ENCODE results near the gene ROR1.
A peak's percentile ranks its signal among the peaks of the same experiment; 100 is the strongest.

Gene ROR1

DNA sequence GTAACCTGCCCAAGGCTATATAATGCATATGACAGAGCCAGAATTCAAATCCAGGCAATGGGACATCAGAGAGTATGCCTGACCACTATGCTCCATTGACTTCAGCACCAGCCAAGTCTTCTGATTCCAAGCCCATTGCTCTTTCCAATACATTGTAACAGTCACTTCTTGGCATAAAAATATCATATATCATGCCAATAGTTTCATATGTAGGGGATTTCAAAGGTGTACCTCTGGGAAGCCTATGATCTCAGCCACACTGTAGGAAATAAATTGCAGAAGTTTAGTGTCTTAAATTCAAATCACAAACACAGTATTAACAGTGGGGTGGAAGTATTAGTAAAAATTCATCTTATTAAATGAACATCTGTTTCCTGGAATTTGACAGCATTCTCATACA is 30.0 kb upstream of the ROR1 start:
- Histone ChIP-seq H3K4me1 (ENCODE audit: control insufficient read depth, low read depth, low read length) (peaks cover 16% of the 10 kb centered on the region), H3K9me3 (ENCODE audit: control insufficient read depth, low read depth, low read length) (no peaks in the 10 kb centered on the region), H3K27ac (ENCODE audit: low read length) (no peak overlapping the region), H3K9ac (ENCODE audit: low read length) (no peak overlapping the region), H3K27me3 (ENCODE audit: control insufficient read depth, insufficient read depth, low read length) (no peaks in the 10 kb centered on the region), H3K4me3 (ENCODE audit: low read length) (no peak overlapping the region), H3K36me3 (ENCODE audit: control insufficient read depth, low read depth, low read length) (no peaks in the 10 kb centered on the region)

DNA sequence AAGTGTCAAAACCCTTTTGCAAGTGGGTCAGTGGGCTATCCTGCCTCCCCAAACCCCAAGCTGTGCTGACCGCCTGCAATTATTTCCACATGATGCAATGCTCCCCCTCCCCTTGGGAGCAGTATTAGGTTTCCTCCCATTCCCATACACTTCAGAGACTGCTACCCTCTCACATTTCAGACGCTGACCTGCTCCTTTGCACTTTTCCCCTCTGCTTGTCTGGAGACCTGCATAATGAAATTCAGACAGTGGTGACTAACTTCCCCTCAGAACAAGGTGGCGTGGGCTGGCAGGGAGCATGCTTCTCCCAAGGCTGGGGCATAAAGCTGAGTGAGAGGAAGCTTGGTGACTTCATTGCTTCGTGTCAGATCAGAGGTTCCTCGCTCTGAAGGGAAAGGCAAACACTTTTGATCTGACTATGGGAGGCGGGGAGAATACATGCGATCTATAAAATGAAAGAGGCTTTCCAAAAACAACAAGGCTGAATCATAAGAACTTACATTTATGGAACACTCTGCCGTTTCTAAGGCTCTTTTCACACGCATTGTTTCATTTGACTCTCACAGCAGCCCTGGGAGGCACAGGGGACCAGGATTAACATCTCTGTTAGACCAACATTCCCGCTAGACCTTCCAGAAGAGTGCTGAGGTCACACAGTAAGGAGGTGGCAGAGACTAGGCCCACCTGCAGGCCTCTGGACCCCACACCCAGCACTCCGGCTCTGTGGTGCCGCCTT is 27.5 kb upstream of the ROR1 start:
- Histone ChIP-seq H3K9ac (ENCODE audit: low read length) (no peak overlapping the region), H3K27ac (ENCODE audit: low read length) (peak overlapping the region; percentile 16), H3K4me3 (ENCODE audit: low read length) (no peak overlapping the region)

GRCh38 chr1:63747445-63747844 is 26.4 kb upstream of the ROR1 start:
- no peak overlapping the region for H3K9ac ChIP-seq (ENCODE audit: low read length)
- H3K27me3 ChIP-seq (ENCODE audit: control insufficient read depth, insufficient read depth, low read length), result no peaks in the 10 kb centered on the region
- no peak overlapping the region for H3K4me3 ChIP-seq (ENCODE audit: low read length)
- H3K36me3 ChIP-seq (ENCODE audit: control insufficient read depth, low read depth, low read length), result no peaks in the 10 kb centered on the region
- peaks cover 16% of the 10 kb centered on the region for H3K4me1 ChIP-seq (ENCODE audit: control insufficient read depth, low read depth, low read length)
- no peak overlapping the region for H3K27ac ChIP-seq (ENCODE audit: low read length)
- H3K9me3 ChIP-seq (ENCODE audit: control insufficient read depth, low read depth, low read length), result no peaks in the 10 kb centered on the region

More for the DNA sequence above, 27.5 kb upstream of the ROR1 start:
- Histone ChIP-seq H3K27me3 (ENCODE audit: control insufficient read depth, insufficient read depth, low read length) (no peaks in the 10 kb centered on the region), H3K36me3 (ENCODE audit: control insufficient read depth, low read depth, low read length) (no peaks in the 10 kb centered on the region), H3K9me3 (ENCODE audit: control insufficient read depth, low read depth, low read length) (no peaks in the 10 kb centered on the region), H3K4me1 (ENCODE audit: control insufficient read depth, low read depth, low read length) (peaks cover 16% of the 10 kb centered on the region)

DNA sequence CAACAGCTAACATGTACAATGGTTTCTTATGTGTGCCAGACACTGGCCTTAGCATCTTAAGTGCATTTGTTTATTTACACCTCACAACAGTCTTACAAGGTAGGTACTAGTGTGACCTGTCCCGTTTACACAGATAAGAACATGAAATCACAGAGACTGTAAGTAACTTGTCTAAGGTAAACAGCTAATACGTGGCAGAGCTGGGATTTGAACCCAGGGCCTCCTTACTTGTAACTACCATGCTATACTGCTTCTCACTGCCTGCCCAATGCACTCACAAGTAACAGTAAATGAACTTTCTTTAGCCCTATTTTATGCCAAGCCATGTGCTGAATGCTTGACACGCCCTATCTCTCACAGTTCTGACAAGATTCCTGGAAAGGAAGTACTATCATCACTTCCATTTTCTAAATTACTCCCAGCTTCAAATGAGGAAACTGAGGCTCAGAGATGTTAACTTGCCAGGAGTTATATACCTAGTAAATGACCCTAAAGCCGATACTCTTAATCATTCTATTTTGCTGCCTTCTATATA is 25.7 kb upstream of the ROR1 start:
- H3K27me3 ChIP-seq (ENCODE audit: control insufficient read depth, insufficient read depth, low read length), result no peaks in the 10 kb centered on the region
- no peak overlapping the region for H3K9ac ChIP-seq (ENCODE audit: low read length)
- H3K4me3 ChIP-seq (ENCODE audit: low read length), result no peak overlapping the region
- H3K4me1 ChIP-seq (ENCODE audit: control insufficient read depth, low read depth, low read length), result peaks cover 16% of the 10 kb centered on the region
- H3K36me3 ChIP-seq (ENCODE audit: control insufficient read depth, low read depth, low read length), result no peaks in the 10 kb centered on the region
- no peaks in the 10 kb centered on the region for H3K9me3 ChIP-seq (ENCODE audit: control insufficient read depth, low read depth, low read length)
- no peak overlapping the region for H3K27ac ChIP-seq (ENCODE audit: low read length)

DNA sequence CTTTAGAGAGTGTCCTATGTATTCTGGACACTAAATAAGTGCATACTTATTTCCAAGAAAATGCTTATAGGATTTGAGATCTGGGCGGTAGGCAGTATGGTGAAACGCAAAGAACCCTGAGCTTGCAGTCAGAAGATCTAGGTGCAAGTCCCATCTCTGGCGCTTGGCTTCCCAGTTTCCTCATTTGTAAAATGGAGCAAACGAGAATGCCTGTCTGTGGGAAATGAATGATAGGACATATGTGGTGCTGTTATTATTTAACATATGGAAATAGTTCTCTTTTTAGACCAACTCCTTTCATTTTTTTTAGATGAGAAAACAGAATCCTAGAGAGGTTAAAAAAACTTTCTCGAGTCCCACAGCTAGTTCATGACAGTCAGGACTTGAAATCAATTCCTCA is 25.2 kb upstream of the ROR1 start:
- H3K9ac ChIP-seq (ENCODE audit: low read length), result no peak overlapping the region
- H3K4me1 ChIP-seq (ENCODE audit: control insufficient read depth, low read depth, low read length), result peaks cover 16% of the 10 kb centered on the region
- no peak overlapping the region for H3K27ac ChIP-seq (ENCODE audit: low read length)
- H3K9me3 ChIP-seq (ENCODE audit: control insufficient read depth, low read depth, low read length), result no peaks in the 10 kb centered on the region
- no peak overlapping the region for H3K4me3 ChIP-seq (ENCODE audit: low read length)
- H3K27me3 ChIP-seq (ENCODE audit: control insufficient read depth, insufficient read depth, low read length), result no peaks in the 10 kb centered on the region
- H3K36me3 ChIP-seq (ENCODE audit: control insufficient read depth, low read depth, low read length), result no peaks in the 10 kb centered on the region

DNA sequence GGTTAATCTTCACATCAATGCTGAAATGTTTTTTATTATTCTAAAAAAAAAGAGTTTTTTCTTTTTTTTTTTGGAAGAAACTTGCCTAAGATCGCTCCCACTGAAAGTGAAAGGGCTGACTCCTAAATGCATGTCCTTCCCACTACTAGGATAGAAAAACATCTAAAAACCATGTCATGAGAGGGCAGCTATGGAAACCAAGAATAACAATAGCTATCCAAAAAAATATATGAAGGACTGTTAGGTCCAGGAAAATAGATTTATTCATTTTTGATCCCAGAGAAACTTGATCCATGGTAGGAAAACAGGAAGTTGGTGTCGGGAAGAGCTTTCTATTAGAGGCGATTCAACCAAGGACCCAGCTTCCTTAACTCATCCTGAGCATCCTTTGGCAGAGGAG is 23.1 kb upstream of the ROR1 start:
- H3K4me1 ChIP-seq (ENCODE audit: control insufficient read depth, low read depth, low read length), result peaks cover 13% of the 10 kb centered on the region
- no peak overlapping the region for H3K4me3 ChIP-seq (ENCODE audit: low read length)
- no peak overlapping the region for H3K27ac ChIP-seq (ENCODE audit: low read length)

DNA sequence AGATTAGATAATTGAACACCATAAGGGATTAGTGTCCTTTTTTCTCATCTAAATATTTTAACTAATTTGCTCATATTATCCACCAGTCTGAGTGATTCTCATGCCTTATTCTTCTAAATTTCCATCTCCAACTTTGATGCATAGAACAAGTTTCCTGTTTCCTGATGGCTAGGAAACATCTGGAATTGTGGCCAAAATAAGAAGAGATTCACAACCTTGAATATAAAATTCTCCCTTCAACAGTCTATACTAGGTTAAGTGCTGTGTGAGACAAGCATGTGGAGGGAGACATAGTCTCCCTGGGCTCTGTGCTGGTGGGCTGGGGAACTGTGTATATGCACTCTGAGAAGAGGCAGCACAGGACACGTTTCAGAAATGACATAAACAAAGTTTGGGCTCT is 21.6 kb upstream of the ROR1 start:
- Histone ChIP-seq H3K4me3 (ENCODE audit: low read length) (no peak overlapping the region), H3K4me1 (ENCODE audit: control insufficient read depth, low read depth, low read length) (peaks cover 3% of the 10 kb centered on the region), H3K27me3 (ENCODE audit: control insufficient read depth, insufficient read depth, low read length) (no peaks in the 10 kb centered on the region), H3K9me3 (ENCODE audit: control insufficient read depth, low read depth, low read length) (no peaks in the 10 kb centered on the region), H3K27ac (ENCODE audit: low read length) (no peak overlapping the region), H3K36me3 (ENCODE audit: control insufficient read depth, low read depth, low read length) (no peaks in the 10 kb centered on the region), H3K9ac (ENCODE audit: low read length) (no peak overlapping the region)

More for the DNA sequence above, 23.1 kb upstream of the ROR1 start:
- H3K36me3 ChIP-seq (ENCODE audit: control insufficient read depth, low read depth, low read length), result no peaks in the 10 kb centered on the region
- no peaks in the 10 kb centered on the region for H3K9me3 ChIP-seq (ENCODE audit: control insufficient read depth, low read depth, low read length)
- no peak overlapping the region for H3K9ac ChIP-seq (ENCODE audit: low read length)
- H3K27me3 ChIP-seq (ENCODE audit: control insufficient read depth, insufficient read depth, low read length), result no peaks in the 10 kb centered on the region

DNA sequence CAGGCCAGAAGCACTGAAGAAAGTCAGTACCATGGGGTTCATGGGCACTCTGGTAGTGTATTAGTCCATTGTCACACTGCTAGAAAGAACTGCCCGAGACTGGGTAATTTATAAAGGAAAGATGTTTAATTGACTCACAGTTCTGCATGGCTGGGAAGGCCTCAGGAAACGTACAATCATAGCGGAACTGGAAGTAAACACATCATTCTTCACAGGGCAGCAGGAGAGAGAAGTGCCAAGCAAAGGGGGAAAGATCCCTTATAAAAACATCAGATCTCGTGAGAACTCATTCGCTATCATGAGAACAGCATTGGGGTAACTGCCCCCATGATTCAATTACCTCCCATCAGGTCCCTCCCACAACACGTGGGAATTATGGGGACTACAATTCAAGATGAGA is 20.2 kb upstream of the ROR1 start:
- H3K27ac ChIP-seq (ENCODE audit: low read length), result no peak overlapping the region
- H3K9me3 ChIP-seq (ENCODE audit: control insufficient read depth, low read depth, low read length), result no peaks in the 10 kb centered on the region
- H3K27me3 ChIP-seq (ENCODE audit: control insufficient read depth, insufficient read depth, low read length), result no peaks in the 10 kb centered on the region
- H3K36me3 ChIP-seq (ENCODE audit: control insufficient read depth, low read depth, low read length), result no peaks in the 10 kb centered on the region
- no peak overlapping the region for H3K4me3 ChIP-seq (ENCODE audit: low read length)
- H3K4me1 ChIP-seq (ENCODE audit: control insufficient read depth, low read depth, low read length), result no peaks in the 10 kb centered on the region
- H3K9ac ChIP-seq (ENCODE audit: low read length), result no peak overlapping the region

DNA sequence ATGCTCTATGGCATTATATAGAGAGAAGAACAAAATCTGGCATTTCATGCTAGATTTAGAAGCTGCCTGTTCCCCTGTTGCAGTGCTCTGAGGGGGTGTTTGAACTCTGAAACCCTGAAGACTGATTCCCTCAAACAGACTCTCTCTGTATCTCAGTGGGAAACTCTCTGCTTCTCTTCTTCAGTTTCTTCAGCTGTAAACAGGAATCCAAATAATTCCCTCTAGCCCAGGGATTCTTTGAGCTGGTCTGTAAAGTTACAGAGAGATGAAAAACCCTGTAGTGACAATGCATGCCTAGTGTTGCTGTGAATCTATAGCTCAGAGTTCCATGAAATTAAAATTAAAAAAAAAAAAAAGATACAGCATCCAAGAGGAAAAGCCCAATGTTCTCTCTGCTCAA is 17.0 kb upstream of the ROR1 start:
- H3K9ac ChIP-seq (ENCODE audit: low read length), result no peak overlapping the region
- no peaks in the 10 kb centered on the region for H3K27me3 ChIP-seq (ENCODE audit: control insufficient read depth, insufficient read depth, low read length)
- H3K4me1 ChIP-seq (ENCODE audit: control insufficient read depth, low read depth, low read length), result no peaks in the 10 kb centered on the region
- H3K9me3 ChIP-seq (ENCODE audit: control insufficient read depth, low read depth, low read length), result no peaks in the 10 kb centered on the region
- H3K36me3 ChIP-seq (ENCODE audit: control insufficient read depth, low read depth, low read length), result no peaks in the 10 kb centered on the region
- no peak overlapping the region for H3K27ac ChIP-seq (ENCODE audit: low read length)
- no peak overlapping the region for H3K4me3 ChIP-seq (ENCODE audit: low read length)

DNA sequence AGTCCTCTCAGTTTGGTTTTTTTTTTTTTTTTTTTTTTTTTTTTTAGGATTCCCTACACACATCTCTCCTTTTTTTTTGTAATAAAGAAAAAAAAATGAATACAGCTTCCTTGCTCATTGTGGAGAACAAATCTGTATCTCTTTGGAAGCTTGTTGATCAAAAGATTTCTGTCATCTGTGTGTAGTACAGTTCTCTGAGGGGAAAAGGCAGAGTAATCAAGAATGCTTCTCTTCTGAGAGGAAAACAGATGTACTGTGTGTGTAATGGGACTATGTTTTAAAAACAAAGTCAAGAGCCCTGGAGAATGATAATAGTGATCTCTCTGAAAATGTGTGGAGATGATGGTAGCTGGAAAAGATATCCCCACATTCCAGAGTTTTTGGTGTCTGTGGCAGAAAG is 16.5 kb upstream of the ROR1 start:
- Histone ChIP-seq H3K27ac (ENCODE audit: low read length) (no peak overlapping the region), H3K9me3 (ENCODE audit: control insufficient read depth, low read depth, low read length) (no peaks in the 10 kb centered on the region), H3K4me3 (ENCODE audit: low read length) (no peak overlapping the region), H3K36me3 (ENCODE audit: control insufficient read depth, low read depth, low read length) (no peaks in the 10 kb centered on the region), H3K27me3 (ENCODE audit: control insufficient read depth, insufficient read depth, low read length) (no peaks in the 10 kb centered on the region), H3K4me1 (ENCODE audit: control insufficient read depth, low read depth, low read length) (no peaks in the 10 kb centered on the region), H3K9ac (ENCODE audit: low read length) (no peak overlapping the region)

GRCh38 chr1:63758791-63759190 is 15.0 kb upstream of the ROR1 start:
- Histone ChIP-seq H3K9me3 (ENCODE audit: control insufficient read depth, low read depth, low read length) (no peaks in the 10 kb centered on the region), H3K4me3 (ENCODE audit: low read length) (no peak overlapping the region)

DNA sequence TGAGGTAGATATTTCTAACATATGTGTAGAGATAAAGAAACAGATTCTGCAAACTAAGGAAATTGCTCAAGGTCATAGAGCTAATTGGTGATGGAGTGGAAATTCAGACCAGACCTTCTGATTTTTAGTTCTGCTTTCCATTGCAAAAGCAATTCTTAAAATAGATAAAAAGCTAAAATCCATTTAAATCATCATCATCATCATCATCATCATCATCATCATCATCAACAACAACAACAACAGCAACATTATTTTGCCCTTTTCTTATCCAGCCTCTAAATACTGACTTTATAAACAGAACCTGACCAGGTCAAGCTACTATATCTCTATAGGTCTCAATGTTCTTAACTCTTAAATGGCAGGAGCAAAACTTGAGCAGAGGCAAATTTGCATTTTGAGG is 14.0 kb upstream of the ROR1 start:
- H3K27me3 ChIP-seq (ENCODE audit: control insufficient read depth, insufficient read depth, low read length), result no peaks in the 10 kb centered on the region
- H3K27ac ChIP-seq (ENCODE audit: low read length), result no peak overlapping the region
- no peak overlapping the region for H3K9ac ChIP-seq (ENCODE audit: low read length)

More at GRCh38 chr1:63758791-63759190, 15.0 kb upstream of the ROR1 start:
- no peak overlapping the region for H3K9ac ChIP-seq (ENCODE audit: low read length)
- H3K36me3 ChIP-seq (ENCODE audit: control insufficient read depth, low read depth, low read length), result no peaks in the 10 kb centered on the region
- H3K4me1 ChIP-seq (ENCODE audit: control insufficient read depth, low read depth, low read length), result no peaks in the 10 kb centered on the region
- H3K27ac ChIP-seq (ENCODE audit: low read length), result no peak overlapping the region
- H3K27me3 ChIP-seq (ENCODE audit: control insufficient read depth, insufficient read depth, low read length), result no peaks in the 10 kb centered on the region

More for the DNA sequence above, 14.0 kb upstream of the ROR1 start:
- Histone ChIP-seq H3K36me3 (ENCODE audit: control insufficient read depth, low read depth, low read length) (no peaks in the 10 kb centered on the region), H3K4me1 (ENCODE audit: control insufficient read depth, low read depth, low read length) (no peaks in the 10 kb centered on the region), H3K4me3 (ENCODE audit: low read length) (no peak overlapping the region), H3K9me3 (ENCODE audit: control insufficient read depth, low read depth, low read length) (no peaks in the 10 kb centered on the region)

Data from iPS-18a (cell line).